NCI-H128 (cell line): ENCODE measurements around the gene GBF1.
"Not testable (repeated sequence)": the region's sequence is repeated elsewhere in the genome, so short reads cannot be mapped to it uniquely, and the experiment has no call there.

Experiments used
- DNase-seq: peaks from one replicate; lab custom pipeline; 2025; ENCODE audit not compliant: unreplicated experiment; lab: John Stamatoyannopoulos, UW

Gene GBF1

GRCh38 chr10:102268375-102268888 lies 23.1 kb downstream of the GBF1 start:
- DNase-seq = no peak

GRCh38 chr10:102269017-102269416 lies 23.7 kb downstream of the GBF1 start:
- DNase-seq = no peak

DNA sequence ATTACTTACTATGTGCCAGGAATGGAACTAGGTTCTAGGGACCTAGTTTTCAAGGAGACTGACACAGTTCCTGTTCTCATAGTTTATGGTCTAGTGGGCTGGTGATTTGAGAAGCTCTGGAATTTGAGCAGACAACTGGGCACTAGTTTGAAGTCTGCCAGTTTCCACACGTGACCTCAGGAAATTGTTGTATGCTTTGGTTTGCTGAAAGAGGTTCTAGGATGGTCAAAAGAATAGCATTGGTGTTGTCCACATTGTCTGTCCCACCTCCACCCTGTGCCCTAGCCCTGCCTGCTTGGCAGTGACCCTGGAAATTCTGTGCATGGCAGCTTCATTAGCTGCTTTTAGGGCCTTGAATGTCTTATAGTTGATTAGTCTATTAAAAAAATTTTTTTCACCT lies 28.7 kb downstream of the GBF1 start:
- DNase-seq = no peak

- DNase-seq = no peak
Observed at GRCh38 chr10:102275343-102275742, 30.0 kb downstream of the GBF1 start.

- no peak for DNase-seq
Observed at GRCh38 chr10:102279104-102279503, 33.8 kb downstream of the GBF1 start.

DNA sequence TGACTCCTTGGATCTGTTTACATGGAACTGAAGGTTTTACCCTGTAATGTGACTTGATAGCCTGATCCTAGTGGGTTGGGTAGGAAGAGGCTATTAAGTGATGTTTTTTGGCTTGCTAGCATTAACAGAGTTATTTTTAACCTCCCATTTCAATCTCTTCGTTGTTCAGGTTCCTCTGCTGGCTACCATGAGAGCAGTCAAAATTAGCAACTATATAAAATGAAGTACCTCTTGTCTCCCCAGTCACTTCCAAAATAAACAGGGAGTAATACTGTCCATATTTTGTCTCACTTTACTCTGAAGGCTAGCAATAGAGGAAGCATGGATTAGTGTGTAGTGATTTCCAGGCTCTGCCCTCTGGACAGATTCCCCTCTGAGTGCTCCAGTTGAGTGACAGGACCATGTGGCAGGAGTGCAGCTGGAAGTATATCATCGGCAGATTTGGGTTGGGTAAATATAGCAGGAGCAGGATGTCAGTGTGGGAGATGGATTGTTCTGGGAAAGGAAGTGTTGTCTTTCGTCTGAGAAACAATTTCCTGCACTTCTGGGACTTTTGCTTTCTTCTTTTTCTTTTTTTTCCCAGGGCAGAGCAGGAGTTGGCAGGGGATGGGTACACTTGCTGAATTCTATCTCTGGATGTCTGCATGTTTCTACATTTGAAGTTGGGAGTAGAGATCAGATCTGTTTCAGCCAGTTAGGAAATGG lies 35.2 kb downstream of the GBF1 start:
- no peak for DNase-seq

GRCh38 chr10:102281102-102281487 lies 35.8 kb downstream of the GBF1 start:
- DNase-seq = no peak

DNA sequence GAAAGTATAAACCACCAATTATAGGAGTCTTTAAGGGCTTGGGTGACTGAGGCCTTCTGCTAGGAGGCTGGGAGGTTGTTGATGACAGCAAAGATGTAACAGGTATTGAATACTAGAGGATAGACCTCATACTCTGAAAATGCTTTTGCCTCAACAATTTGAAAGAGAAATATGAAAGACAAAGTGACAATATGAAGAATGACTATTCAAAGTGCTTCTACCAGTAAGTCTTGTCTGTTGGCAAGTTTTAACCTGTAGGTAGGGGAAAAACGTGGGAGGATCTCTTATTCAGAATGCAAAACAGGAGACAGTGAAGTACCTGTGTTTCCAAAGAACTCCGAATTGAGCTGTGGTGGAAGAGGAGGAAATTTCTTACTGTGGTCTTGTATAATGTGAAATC lies 38.2 kb downstream of the GBF1 start:
- no peak for DNase-seq

DNA sequence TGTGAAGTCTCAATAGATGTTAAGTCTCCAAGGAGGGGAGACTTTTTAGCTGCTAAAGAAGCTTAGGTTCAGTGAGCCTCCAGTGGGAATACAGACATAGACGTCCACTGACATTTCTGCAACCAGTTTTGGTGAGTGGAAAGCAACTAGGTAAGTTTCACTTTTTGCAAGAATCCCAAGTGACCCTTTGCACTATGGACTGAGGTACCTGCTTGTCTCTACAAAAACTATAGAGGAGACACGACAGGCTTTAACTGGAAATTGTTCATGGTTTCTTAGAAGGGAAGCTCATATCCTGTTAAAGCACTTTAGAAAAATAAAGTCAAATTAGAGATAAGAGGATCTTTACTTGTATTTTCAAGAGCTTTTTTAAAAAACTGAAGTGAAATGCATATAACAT lies 38.6 kb downstream of the GBF1 start:
- DNase-seq = no peak

DNA sequence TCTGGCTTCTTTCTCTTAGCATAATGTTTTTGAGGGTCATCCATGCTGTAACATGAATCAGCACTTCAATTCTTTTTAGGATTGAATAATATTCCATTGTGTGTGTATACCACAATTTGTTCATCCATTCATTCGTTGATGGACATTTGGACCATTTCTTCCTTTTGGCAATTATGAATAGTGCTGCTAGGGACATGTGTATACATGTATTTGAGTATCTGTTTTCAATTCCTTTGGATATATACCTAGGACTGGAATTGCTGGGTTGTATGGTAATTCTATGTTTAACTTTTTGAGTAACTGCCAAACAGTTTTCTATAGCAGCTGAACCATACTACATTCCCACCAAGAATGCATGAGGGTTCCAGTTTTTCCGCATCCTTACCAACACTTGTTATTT lies 39.2 kb downstream of the GBF1 start:
- no peak for DNase-seq

DNA sequence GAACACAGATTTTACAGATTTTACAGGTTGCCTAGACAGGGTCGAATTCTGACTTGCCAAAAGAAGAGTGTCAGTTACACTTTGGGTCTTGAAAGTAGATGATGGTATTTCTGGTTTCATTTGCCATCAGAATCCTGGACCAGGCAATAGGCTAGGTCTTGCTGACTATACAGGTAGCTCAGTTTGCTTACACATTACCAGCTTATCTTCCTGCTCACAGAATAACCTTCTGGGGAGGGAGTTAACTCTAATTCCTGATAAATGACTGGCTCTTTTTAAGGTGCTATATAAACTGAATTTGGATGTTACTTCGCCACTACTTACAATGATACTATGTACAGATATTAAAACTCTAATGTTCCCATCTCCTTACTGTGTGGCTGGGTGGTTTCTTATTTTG lies 39.8 kb downstream of the GBF1 start:
- no peak for DNase-seq

DNA sequence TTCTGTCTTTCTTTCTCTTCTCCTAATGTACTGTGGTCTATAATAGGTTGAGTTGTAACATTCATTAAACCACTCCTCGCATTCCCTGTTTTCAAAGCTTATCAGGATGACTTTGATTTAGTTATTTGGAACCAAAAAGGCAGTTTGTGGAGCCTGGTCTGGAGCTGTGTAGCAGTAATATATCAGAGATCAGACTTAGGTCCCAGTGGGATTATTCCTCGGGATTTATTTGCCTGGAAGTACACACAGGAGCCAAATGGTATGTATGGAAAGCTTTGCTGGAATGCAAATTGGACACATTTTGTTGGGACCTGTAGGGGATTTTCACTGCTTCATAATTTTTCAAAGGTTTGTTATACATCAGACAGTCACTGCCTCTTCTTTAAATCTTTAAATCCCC lies 40.9 kb downstream of the GBF1 start:
- DNase-seq = no peak

DNA sequence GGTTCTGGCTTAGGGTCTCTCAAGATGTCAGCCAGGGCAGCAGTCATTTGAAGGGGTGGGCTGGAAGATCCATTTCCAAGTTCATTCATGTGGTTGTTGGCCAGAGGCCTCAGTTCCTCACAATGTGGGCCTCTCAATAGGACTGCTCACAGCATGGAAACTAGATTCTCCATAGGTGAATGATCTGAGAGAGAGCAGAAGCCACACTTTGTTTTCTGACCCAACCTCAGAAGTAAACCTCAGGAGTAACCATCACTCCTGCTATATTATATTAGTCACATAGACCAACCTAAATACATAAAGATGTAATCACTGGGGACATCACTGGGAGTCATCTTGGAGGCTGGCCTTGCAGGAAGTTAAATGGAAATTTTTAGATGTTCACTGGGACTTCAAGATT lies 42.2 kb downstream of the GBF1 start:
- no peak for DNase-seq

DNA sequence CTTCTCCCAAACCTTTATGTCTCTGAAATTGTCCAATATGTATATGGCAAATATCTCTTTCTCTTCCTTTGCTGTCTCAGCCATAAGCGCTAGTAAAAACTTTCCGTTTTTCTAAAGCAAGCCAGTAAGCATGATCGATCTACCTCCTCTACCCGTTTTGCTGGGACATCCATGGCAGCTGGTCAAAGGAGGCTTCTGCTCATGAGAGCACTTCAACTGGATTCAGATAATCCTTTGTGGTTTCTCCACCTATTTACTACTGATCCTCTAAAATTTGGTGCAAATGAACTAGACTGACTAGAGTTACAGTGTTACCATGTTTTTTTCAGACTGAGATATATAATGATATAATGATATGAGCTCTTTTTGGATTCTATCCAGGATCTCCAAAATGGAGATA lies 42.7 kb downstream of the GBF1 start:
- DNase-seq = no peak

DNA sequence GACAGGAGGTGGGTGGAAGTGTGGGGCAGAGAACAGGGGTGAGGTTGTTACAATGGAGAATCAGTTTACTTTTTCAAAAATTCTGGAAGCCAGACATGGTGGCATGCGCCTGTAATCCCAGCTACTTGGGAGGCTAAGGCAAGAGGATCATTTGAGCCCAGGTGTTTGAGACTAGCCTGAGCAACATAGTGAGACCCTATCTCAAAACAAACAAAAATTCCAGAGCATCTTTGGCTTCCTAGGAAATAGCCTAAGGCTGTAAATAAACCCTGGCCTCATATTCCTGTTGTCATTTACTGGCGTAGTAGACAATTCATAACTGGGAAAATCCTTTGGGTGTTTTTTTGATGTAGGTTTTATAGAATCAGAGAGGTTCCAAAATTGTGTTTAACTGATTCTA lies 44.0 kb downstream of the GBF1 start:
- DNase-seq = no peak

- DNase-seq = no peak
Observed at GRCh38 chr10:102289840-102290239, 44.5 kb downstream of the GBF1 start.

DNA sequence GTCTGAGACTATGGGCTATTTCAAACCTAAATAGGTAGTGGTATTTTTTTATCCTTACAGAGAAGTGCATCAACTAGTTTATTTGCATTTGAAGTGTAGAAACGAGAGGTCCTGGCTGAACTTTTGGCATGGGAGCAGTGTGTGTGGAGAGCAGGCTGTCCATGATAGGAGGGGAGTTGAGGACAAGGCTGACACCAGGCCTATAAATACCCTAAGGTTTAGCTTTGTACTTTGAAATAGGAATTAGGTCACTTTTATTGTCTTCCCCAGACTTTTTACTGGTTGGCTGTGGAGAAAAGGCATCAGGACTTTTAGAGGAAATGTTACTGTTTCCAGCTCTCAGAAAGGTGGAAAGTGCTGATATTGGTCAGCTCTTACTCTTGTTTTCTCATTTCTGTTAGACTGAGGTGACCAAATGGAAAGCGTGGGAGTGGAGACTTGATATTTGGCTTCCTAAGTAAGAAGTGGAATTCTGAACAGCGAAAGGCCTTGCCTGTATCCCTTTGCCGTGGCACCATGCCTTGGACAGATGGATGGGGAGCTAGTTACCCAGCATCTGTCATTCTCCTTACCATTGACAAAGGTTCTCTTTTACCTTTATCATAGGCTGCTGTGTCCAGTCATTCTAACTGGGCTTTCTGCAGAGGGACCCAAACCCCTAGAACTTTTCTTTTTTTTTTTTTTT lies 46.0 kb downstream of the GBF1 start:
- no peak for DNase-seq

DNA sequence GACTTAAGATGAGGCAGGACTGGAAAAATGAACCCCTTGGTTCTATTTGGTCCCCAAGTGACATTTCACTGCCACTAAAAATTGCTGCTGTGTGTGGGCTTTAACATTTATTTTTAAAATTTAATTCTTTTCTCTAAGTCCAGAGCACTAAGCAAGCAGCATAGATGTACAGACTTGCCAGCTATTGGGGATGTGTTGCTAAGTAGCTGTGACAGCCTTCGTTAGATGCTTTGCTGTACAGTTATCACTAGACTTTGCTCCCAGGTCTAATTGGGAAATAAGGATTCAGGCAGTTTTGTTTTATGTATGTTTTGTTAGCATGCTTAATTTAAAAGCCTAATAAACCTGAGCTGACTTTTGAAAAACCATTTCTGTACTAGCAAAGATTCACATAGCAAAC lies 51.8 kb downstream of the GBF1 start:
- DNase-seq = no peak

GRCh38 chr10:102298899-102299298 lies 53.6 kb downstream of the GBF1 start:
- DNase-seq = no peak

DNA sequence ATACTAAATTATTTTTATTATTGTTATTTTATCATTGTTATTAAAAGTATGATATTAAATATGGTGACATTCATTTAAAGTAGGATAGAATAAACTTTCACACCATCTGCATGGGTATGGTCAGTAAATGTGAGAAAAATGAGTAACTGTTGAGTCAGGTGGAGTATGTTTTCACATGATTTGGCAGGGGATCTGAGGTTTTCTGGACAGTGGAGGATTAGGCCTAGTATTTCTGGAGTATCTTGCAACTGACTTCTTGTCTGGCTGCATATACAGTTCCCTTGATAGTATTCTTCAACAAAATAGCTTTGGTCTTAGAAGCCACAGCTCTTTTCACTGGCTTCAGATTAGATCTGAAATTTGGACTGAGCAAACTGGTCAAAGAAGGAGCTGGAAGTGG lies 54.5 kb downstream of the GBF1 start:
- no peak for DNase-seq

DNA sequence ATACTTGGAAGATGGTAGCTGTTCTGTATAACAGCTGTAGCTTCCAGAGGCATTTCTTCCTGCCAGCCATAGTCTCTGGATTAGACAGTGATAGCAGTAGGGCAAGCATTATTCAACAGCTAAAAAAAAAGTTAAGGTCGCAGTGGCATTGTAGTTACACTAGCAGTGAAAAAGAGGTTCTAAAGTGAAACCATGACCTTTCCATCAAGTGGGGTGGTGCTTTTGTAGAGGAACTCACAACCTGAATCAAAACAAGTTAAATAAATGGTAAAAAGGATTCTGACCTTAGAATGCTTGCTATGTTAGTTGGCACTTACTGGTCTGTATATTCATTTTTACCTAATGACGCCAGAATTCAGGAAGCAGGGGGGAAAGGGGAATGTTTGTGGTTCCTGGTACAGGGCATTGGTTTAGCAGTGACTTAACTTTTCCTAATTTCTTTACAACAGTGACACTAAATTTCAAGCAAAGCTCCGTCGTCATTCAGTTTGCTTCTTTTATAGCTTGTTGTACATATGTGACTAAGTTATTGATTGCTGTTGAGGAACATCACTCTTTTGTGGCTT lies 55.0 kb downstream of the GBF1 start:
- no peak for DNase-seq

- not testable (repeated sequence) for DNase-seq
Observed at GRCh38 chr10:102300912-102301311, 55.6 kb downstream of the GBF1 start.
